Measurements from ENCODE around the gene C17orf114.

Gene C17orf114

GRCh38 chr17:4789701-4789950 lies 12.5 kb downstream of the C17orf114 start:
- no peak for DNase-seq (ENCODE audit: low read depth)
- TF ChIP-seq, protein P1, sequence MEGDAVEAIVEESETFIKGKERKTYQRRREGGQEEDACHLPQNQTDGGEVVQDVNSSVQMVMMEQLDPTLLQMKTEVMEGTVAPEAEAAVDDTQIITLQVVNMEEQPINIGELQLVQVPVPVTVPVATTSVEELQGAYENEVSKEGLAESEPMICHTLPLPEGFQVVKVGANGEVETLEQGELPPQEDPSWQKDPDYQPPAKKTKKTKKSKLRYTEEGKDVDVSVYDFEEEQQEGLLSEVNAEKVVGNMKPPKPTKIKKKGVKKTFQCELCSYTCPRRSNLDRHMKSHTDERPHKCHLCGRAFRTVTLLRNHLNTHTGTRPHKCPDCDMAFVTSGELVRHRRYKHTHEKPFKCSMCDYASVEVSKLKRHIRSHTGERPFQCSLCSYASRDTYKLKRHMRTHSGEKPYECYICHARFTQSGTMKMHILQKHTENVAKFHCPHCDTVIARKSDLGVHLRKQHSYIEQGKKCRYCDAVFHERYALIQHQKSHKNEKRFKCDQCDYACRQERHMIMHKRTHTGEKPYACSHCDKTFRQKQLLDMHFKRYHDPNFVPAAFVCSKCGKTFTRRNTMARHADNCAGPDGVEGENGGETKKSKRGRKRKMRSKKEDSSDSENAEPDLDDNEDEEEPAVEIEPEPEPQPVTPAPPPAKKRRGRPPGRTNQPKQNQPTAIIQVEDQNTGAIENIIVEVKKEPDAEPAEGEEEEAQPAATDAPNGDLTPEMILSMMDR (conservative IDR thresholded peaks at IDR 0.05; ENCODE audit: control insufficient read depth, insufficient read depth, low read depth, low read length): no peak
- peak overlapping the region; percentile 60 for H3K4me3 ChIP-seq (ENCODE audit: control insufficient read depth, low read depth, low read length)

DNA sequence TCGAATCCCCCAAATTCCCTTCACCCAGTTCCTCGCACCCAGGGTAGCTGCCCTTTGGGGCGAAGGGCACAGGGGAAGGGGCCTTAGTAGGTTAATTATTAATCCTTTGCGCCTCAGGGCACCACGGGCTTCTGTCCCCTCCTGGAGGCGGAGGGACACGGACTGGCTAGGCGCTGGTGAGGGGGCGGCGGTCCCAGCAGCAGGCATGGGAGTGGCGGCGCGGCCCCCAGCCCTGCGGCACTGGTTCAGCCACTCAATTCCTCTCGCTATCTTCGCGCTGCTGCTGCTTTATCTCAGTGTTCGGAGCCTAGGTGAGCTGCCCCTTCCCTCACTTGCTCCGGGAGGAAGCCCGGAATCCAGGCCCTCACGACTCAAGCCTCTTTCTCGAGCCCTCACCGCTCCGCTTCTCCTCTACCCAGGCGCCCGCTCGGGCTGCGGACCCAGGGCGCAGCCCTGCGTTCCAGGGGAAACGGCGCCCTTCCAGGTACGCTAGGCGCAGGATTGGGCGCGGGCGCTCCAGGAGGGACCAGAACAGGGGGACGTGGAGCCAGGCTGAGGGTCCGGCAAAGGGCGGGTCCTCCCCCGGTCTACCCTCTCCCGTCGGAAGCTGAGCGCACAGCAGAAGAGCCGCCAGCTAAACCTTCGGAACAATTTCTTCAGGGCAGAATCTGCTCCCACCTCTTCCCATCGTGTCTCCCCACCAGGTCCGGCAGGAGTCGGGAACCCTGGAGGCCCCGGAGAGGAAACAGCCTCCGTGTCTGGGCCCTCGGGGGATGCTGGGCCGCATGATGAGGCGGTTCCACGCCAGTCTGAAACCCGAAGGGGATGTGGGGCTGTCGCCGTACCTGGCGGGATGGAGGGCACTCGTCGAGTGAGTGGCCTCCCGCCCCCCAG lies 13.1 kb downstream of the C17orf114 start, which contains the start of gene GLTPD2:
Gene GLTPD2, plus strand, starts transcription at position 158 of the 894 bp plus-strand sequence. Its CDS starts 48 bp downstream, at position 206.
- no peak for DNase-seq (ENCODE audit: low read depth)
- TF ChIP-seq, protein P1 (conservative IDR thresholded peaks at IDR 0.05; ENCODE audit: control insufficient read depth, insufficient read depth, low read depth, low read length): no peak
- H3K4me3 ChIP-seq (ENCODE audit: control insufficient read depth, low read depth, low read length): peak within 1 kb of the TSS; percentile 60

- DNase-seq (ENCODE audit: low read depth): peak; percentile 77
- H3K4me3 ChIP-seq (ENCODE audit: control insufficient read depth, low read depth, low read length): no peak overlapping the region
- TF ChIP-seq, protein P1 (conservative IDR thresholded peaks at IDR 0.05; ENCODE audit: control insufficient read depth, insufficient read depth, low read depth, low read length): no peak
These were observed 13.8 kb downstream of the C17orf114 start for GRCh38 chr17:4788159-4788806.

GRCh38 chr17:4786516-4786915 lies 15.6 kb downstream of the C17orf114 start:
- TF ChIP-seq, protein P1 (conservative IDR thresholded peaks at IDR 0.05; ENCODE audit: control insufficient read depth, insufficient read depth, low read depth, low read length): no peak
- DNase-seq (ENCODE audit: low read depth): peak; percentile 18
- no peak overlapping the region for H3K4me3 ChIP-seq (ENCODE audit: control insufficient read depth, low read depth, low read length)

GRCh38 chr17:4786106-4786511 lies 16.0 kb downstream of the C17orf114 start, which contains the start of gene VMO1:
Gene VMO1, minus strand, starts transcription at chr17:4786364. Its CDS starts 12 bp downstream, at chr17:4786352.
- TF ChIP-seq, protein P1 (conservative IDR thresholded peaks at IDR 0.05; ENCODE audit: control insufficient read depth, insufficient read depth, low read depth, low read length): no peak
- peak; percentile 33 for DNase-seq (ENCODE audit: low read depth)
- no peak within 1 kb of the TSS for H3K4me3 ChIP-seq (ENCODE audit: control insufficient read depth, low read depth, low read length)

- DNase-seq (ENCODE audit: low read depth): no peak
- TF ChIP-seq, protein P1 (conservative IDR thresholded peaks at IDR 0.05; ENCODE audit: control insufficient read depth, insufficient read depth, low read depth, low read length): no peak
- no peak overlapping the region for H3K4me3 ChIP-seq (ENCODE audit: control insufficient read depth, low read depth, low read length)
These were observed 16.6 kb downstream of the C17orf114 start for GRCh38 chr17:4785311-4786105.
